DND-41 (cell line): ENCODE results near the gene DSCAML1.

Experiments
- CTCF ChIP-seq: IDR thresholded peaks from 2 replicates; pipeline ENCODE4 v1.5.1; 2012; ENCODE audit warnings: borderline replicate concordance, low read length, moderate library complexity, mild to moderate bottlenecking; ENCODE audit not compliant: poor library complexity, severe bottlenecking; ENCODE audit errors: extremely low read depth
- EZH2 ChIP-seq: IDR thresholded peaks from 3 replicates; pipeline ENCODE4 v1.6.1; 2012; ENCODE audit warnings: borderline replicate concordance, low read depth, mild to moderate bottlenecking, moderate library complexity, low read length, inconsistent platforms; ENCODE audit not compliant: severe bottlenecking

- no peak for TF ChIP-seq CTCF
- TF ChIP-seq EZH2, result no peak
Measured at GRCh38 chr11:117686711-117687110, 110.3 kb downstream of the DSCAML1 start.
